CD8-positive, alpha-beta memory T cell (primary cell): ENCODE data around the gene TMPRSS2. TPM values are rescaled to one million over a fixed set of nuclear protein-coding genes. Genes with fewer than 3 reads are reported as not detected.
A peak's percentile ranks its signal among the peaks of the same experiment; 100 is the strongest.

Experiments used
- CTCF ChIA-PET: fragments of 350-600 bp; sonication (Branson Sonifier 250); formaldehyde crosslinking; loops from one replicate; lab custom pipeline; 2021; ENCODE audit warnings: antibody characterized with exemption; lab: Charles Lee
- POLR2A ChIA-PET: fragments of 350-600 bp; sonication (Branson Sonifier 250); formaldehyde crosslinking; loops from one replicate; lab custom pipeline; 2021; ENCODE audit warnings: antibody characterized with exemption; lab: Charles Lee
- DNase-seq, 5 donors: peaks; one replicate each; pipeline versions ENCODE4 v3.0.0 to v3.0.0-alpha.2; 2020 to 2022; ENCODE audit warnings: mixed read lengths in 1 of 5
- H3K27ac ChIP-seq: one replicate; pipeline ENCODE4 v1.7.0; 2013; ENCODE audit warnings: low read depth, mild to moderate bottlenecking, low read length, moderate library complexity
- H3K27me3 ChIP-seq: 2 replicates; pipeline ENCODE4 v1.7.0; 2013; ENCODE audit warnings: low read length, mild to moderate bottlenecking; ENCODE audit not compliant: insufficient read depth, poor library complexity, severe bottlenecking
- H3K36me3 ChIP-seq: 2 replicates; pipeline ENCODE4 v1.7.0; 2013; ENCODE audit warnings: mild to moderate bottlenecking, low read length, moderate library complexity; ENCODE audit not compliant: insufficient read depth
- H3K4me1 ChIP-seq: 2 replicates; pipeline ENCODE4 v1.7.0; 2013; ENCODE audit warnings: mild to moderate bottlenecking, low read length, moderate library complexity; ENCODE audit not compliant: insufficient read depth
- H3K4me3 ChIP-seq: 2 replicates; pipeline ENCODE4 v1.7.0; 2013; ENCODE audit warnings: mild to moderate bottlenecking, low read length
- H3K9me3 ChIP-seq: 2 replicates; pipeline ENCODE4 v1.7.0; 2013; ENCODE audit warnings: mild to moderate bottlenecking, low read length
- H3K27ac Mint-ChIP-seq, 8 donors: one replicate each; pipeline ENCODE4 v1.8.0; 2020 to 2021; ENCODE audit warnings: mixed read lengths in 8 of 8, mild to moderate bottlenecking in 6 of 8, inconsistent platforms in 3 of 8, moderate library complexity in 3 of 8
- H3K27me3 Mint-ChIP-seq, 2 donors: one replicate each; pipeline ENCODE4 v1.8.0; 2020 to 2021; ENCODE audit warnings: mixed read lengths in 2 of 2, mild to moderate bottlenecking in 1 of 2, moderate library complexity in 1 of 2
- H3K36me3 Mint-ChIP-seq, 3 donors: one replicate each; pipeline ENCODE4 v1.8.0; 2020 to 2021; ENCODE audit warnings: mixed read lengths in 3 of 3, inconsistent platforms in 1 of 3, mild to moderate bottlenecking in 1 of 3
- H3K4me1 Mint-ChIP-seq, 3 donors: one replicate each; pipeline ENCODE4 v1.8.0; 2020 to 2021; ENCODE audit warnings: mixed read lengths in 3 of 3, inconsistent platforms in 1 of 3, mild to moderate bottlenecking in 1 of 3
- H3K4me3 Mint-ChIP-seq, 7 donors: one replicate each; pipeline ENCODE4 v1.8.0; 2020 to 2021; ENCODE audit warnings: mixed read lengths in 7 of 7, mild to moderate bottlenecking in 6 of 7, moderate library complexity in 4 of 7, inconsistent platforms in 2 of 7
- H3K9me3 Mint-ChIP-seq, 5 donors: one replicate each; pipeline ENCODE4 v1.8.0; 2020 to 2022; ENCODE audit warnings: mixed read lengths in 5 of 5, mild to moderate bottlenecking in 3 of 5, moderate library complexity in 2 of 5, inconsistent platforms in 1 of 5
- polyA plus RNA-seq: library from polyadenylated mRNA; unstranded; fragments of 300-500 nt; fragmentation: Illumina TruSeq; gene quantifications from one replicate; pipeline ENCODE4 v1.2.3, GENCODE V29; 2021
- total RNA-seq, 2 experiments: library from RNA; stranded (reverse); gene quantifications; one replicate each; pipeline ENCODE4 v1.2.3, GENCODE V29; 2021

TMPRSS2 gene
- total and polyA plus RNA-seq, 3 experiments from 2014 or later, result not detected

DNA sequence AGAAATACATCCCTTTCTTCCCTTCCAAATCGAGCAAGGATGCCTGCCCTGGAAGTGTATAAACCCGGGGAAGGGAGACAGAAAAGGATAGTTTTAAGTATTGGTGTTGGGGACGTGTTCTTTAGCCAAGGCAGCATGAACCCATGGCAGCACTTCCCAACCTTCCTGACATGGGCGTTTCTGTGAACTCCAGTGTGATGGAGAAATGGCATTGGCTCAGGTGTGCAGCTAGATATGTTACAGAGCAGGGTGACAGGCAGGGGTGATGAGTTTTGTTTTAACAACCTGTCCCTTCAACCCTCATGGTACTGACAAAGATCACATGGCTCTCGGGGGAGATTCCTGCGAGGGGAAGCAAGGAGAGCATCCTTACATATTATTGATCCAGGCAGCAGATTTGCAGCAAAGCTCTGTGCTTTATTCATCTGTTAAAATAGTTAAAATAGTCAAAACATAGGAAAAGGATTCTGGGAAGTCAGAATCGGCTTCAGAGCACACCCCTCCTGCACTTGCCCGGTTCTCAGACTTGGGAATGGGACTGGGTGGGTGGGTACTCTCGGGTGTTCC is 78.0 kb downstream of the TMPRSS2 start:
- H3K4me1 Mint-ChIP-seq, result peaks cover 34 to 47% (median 41%) of the 10 kb centered on the region in 3 donors
- H3K27ac Mint-ChIP-seq, result peak overlapping the region in 3 of 8 donors; percentile 13 to 71 (median 44)
- Histone ChIP-seq H3K4me3 (no peak overlapping the region), H3K27me3 (no peaks in the 10 kb centered on the region), H3K36me3 (peaks cover 26% of the 10 kb centered on the region), H3K4me1 (peaks cover 12% of the 10 kb centered on the region), H3K9me3 (peaks cover 5% of the 10 kb centered on the region), H3K27ac (no peak overlapping the region)
- H3K9me3 Mint-ChIP-seq, result peaks cover 0 to 8% (median 2%) of the 10 kb centered on the region in 5 donors
- ChIA-PET CTCF (no interaction called here), POLR2A (interaction anchor here (0.6 kb wide), 1 partner anchor 11 kb away, joined by 3 read pairs; no protein-coding TSS in a partner anchor)
- no peaks in the 10 kb centered on the region for H3K27me3 Mint-ChIP-seq
- H3K36me3 Mint-ChIP-seq, result peaks cover 28 to 71% (median 32%) of the 10 kb centered on the region in 3 donors
- DNase-seq, result no peak
- peak overlapping the region in 2 of 7 donors; percentile 3 to 64 for H3K4me3 Mint-ChIP-seq

DNA sequence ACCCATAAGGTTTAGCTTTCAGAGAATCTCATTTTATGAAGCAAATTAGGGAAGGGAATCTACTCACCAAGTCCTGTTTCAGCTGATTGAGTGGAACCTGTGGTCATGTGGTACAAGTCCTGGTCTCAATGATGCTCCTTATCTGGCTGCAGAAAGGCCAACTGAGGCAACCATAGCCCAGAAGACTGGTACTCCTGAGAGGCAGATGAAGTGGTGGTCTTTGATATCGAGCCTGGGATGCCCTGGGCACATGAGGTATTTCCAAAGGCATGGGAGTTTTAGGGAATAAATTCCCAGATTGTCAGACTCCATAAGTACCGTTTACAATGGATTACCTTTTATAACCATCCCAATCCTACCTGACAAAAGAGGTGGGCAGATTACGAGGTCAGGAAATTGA is 78.7 kb downstream of the TMPRSS2 start:
- CTCF ChIA-PET, result no interaction called here
- no peak overlapping the region for H3K4me3 ChIP-seq
- Mint-ChIP-seq H3K36me3 (peaks cover 22 to 64% (median 25%) of the 10 kb centered on the region in 3 donors), H3K4me1 (peaks cover 34 to 51% (median 40%) of the 10 kb centered on the region in 3 donors), H3K27ac (peak overlapping the region in 2 of 8 donors; percentile 10 to 49), H3K27me3 (no peaks in the 10 kb centered on the region), H3K9me3 (peaks cover 0 to under 1% (median 0%) of the 10 kb centered on the region in 5 donors), H3K4me3 (peak overlapping the region in 1 of 7 donors; percentile 36)
- no peaks in the 10 kb centered on the region for H3K27me3 ChIP-seq
- H3K4me1 ChIP-seq, result peaks cover 12% of the 10 kb centered on the region
- H3K36me3 ChIP-seq, result peaks cover 26% of the 10 kb centered on the region
- POLR2A ChIA-PET, result no interaction called here
- H3K27ac ChIP-seq, result no peak overlapping the region
- DNase-seq, result no peak
- H3K9me3 ChIP-seq, result peaks cover 5% of the 10 kb centered on the region

DNA sequence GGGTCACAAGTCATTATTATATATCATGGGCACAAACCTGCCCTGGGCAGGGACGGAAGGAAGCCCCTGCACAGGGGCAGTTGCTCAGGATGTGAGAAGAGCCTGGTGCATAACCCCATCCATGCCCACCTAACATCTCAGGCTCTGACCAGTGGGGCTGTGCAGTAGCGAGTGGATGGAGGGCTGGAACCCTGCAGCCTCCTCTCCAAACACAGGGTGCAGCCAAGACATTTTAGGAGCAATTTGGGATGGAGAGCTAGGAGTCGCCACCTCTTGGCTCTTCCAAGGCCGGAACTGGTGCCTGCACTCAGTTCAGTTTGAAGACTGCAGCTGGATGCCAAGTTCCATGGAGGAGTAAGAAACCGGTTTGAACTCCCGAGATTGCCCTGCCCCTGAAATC is 79.1 kb downstream of the TMPRSS2 start:
- Mint-ChIP-seq H3K4me3 (peak overlapping the region in 3 of 7 donors; percentile 37 to 98 (median 98)), H3K9me3 (no peaks in the 10 kb centered on the region), H3K4me1 (peaks cover 34 to 51% (median 40%) of the 10 kb centered on the region in 3 donors), H3K27ac (peak overlapping the region in 4 of 8 donors; percentile 72 to 94 (median 84)), H3K27me3 (no peaks in the 10 kb centered on the region), H3K36me3 (peaks cover 20 to 60% (median 22%) of the 10 kb centered on the region in 3 donors)
- peaks cover 12% of the 10 kb centered on the region for H3K4me1 ChIP-seq
- H3K4me3 ChIP-seq, result no peak overlapping the region
- ChIA-PET CTCF (no interaction called here), POLR2A (no interaction called here)
- H3K36me3 ChIP-seq, result peaks cover 26% of the 10 kb centered on the region
- no peaks in the 10 kb centered on the region for H3K27me3 ChIP-seq
- DNase-seq, result no peak
- H3K9me3 ChIP-seq, result peaks cover 5% of the 10 kb centered on the region
- no peak overlapping the region for H3K27ac ChIP-seq

DNA sequence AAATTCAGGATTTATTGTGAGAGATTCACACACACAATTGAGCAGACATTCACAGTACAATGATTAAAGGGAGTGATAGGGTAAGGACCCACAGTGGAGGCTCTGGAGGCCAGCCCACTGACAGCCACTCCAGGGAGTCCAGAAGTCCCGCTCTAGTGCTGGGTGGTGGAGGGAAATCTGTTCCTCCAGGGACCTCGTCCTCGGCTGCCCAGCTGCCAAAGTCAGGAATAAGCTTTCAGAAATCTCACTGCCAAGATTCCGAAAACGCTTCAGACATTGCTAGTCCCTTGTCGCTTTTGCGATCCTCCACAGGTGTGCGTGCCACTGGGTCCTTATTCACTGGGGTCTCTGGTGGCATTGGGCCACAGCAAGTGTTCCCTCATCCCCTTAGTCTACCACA is 79.6 kb downstream of the TMPRSS2 start:
- Mint-ChIP-seq H3K4me1 (peaks cover 38 to 54% (median 42%) of the 10 kb centered on the region in 3 donors), H3K9me3 (no peaks in the 10 kb centered on the region), H3K36me3 (peaks cover 16 to 54% (median 17%) of the 10 kb centered on the region in 3 donors), H3K27ac (peak overlapping the region in 7 of 8 donors; percentile 28 to 94 (median 84)), H3K4me3 (peak overlapping the region; percentile 36 to 98 (median 97)), H3K27me3 (no peaks in the 10 kb centered on the region)
- no peaks in the 10 kb centered on the region for H3K27me3 ChIP-seq
- POLR2A ChIA-PET, result no interaction called here
- CTCF ChIA-PET, result no interaction called here
- H3K4me1 ChIP-seq, result peaks cover 12% of the 10 kb centered on the region
- no peak overlapping the region for H3K27ac ChIP-seq
- H3K36me3 ChIP-seq, result peaks cover 21% of the 10 kb centered on the region
- DNase-seq, result no peak
- no peak overlapping the region for H3K4me3 ChIP-seq
- peaks cover 5% of the 10 kb centered on the region for H3K9me3 ChIP-seq

DNA sequence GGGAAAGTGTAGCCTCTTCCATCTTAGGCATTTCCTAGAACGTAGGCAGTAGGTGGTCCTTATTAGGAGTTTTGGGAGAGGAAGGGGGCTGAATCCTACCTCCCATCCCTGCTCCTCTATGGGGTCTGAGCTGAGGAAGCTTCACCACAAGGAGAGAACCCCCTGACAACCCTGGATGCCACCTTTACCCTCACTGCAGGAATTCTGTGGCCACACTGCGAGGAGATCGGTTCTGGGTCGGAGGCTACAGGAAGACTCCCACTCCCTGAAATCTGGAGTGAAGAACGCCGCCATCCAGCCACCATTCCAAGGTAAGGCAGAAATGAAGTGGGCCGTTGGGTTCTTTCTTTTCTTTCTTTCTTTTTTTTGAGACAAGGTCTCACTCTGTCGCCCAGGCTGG is 80.4 kb downstream of the TMPRSS2 start:
- Histone ChIP-seq H3K4me3 (no peak overlapping the region), H3K27me3 (no peaks in the 10 kb centered on the region), H3K4me1 (peaks cover 12% of the 10 kb centered on the region), H3K27ac (no peak overlapping the region), H3K9me3 (no peaks in the 10 kb centered on the region), H3K36me3 (peaks cover 14% of the 10 kb centered on the region)
- no peaks in the 10 kb centered on the region for H3K9me3 Mint-ChIP-seq
- peak overlapping the region; percentile 29 to 97 (median 86) for H3K27ac Mint-ChIP-seq
- POLR2A ChIA-PET, result no interaction called here
- peak overlapping the region; percentile 93 to 98 (median 97) for H3K4me3 Mint-ChIP-seq
- DNase-seq, result no peak
- peaks cover 8 to 47% (median 9%) of the 10 kb centered on the region in 3 donors for H3K36me3 Mint-ChIP-seq
- CTCF ChIA-PET, result interaction anchor here (0.9 kb wide), 1 partner anchor 144 kb away, joined by 3 read pairs; no protein-coding TSS in a partner anchor
- no peaks in the 10 kb centered on the region for H3K27me3 Mint-ChIP-seq
- peaks cover 35 to 56% (median 43%) of the 10 kb centered on the region in 3 donors for H3K4me1 Mint-ChIP-seq

DNA sequence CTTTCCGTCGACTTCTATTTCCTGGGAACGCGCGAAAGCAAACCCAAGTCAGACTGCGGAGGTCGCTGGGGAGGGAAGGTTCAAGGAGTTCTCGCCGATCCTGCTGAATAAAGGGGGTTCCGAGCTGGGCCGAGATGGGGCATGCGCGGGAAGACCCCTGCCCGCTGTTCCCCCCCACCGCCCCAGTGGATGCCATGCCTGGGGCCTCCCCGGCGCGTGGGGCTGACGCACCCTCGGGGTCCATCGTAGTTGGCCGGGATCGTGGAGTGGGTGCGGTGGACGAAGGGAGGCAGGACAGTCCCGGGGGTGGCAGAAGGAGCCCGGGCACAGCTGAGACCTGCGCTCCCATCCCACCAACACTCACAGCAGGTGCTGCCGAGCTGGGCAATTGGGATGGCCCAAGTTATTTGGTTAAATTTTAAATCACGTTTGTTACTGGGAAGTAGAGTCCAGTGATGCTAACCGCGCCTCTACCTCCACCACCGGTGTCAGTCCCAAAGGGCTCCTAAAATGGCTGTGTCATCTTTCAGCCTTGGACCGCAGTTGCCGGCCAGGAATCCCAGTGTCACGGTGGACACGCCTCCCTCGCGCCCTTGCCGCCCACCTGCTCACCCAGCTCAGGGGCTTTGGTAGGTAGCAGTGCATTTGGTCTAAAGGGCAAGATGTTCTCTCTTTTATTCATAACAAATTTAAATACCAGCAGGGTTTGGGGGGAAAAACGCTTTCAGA is 81.1 kb downstream of the TMPRSS2 start:
- H3K27ac ChIP-seq, result peak overlapping the region; percentile 70
- peak overlapping the region; percentile 82 for H3K4me3 ChIP-seq
- ChIA-PET CTCF (interaction anchor here (0.9 kb wide), 1 partner anchor 144 kb away, joined by 3 read pairs; no protein-coding TSS in a partner anchor), POLR2A (interaction anchor here (2.4 to 2.8 kb wide), 2 partner anchors 58 to 64 kb away, joined by 19 to 21 read pairs; partner anchors contain the start of gene MX2)
- H3K27ac Mint-ChIP-seq, result peak overlapping the region; percentile 36 to 97 (median 93)
- H3K9me3 ChIP-seq, result no peaks in the 10 kb centered on the region
- H3K27me3 Mint-ChIP-seq, result no peaks in the 10 kb centered on the region
- peaks cover 35 to 56% (median 43%) of the 10 kb centered on the region in 3 donors for H3K4me1 Mint-ChIP-seq
- no peaks in the 10 kb centered on the region for H3K27me3 ChIP-seq
- peaks cover 12% of the 10 kb centered on the region for H3K4me1 ChIP-seq
- H3K4me3 Mint-ChIP-seq, result peak overlapping the region; percentile 93 to 98 (median 97)
- H3K36me3 Mint-ChIP-seq, result peaks cover 2 to 40% (median 4%) of the 10 kb centered on the region in 3 donors
- no peaks in the 10 kb centered on the region for H3K9me3 Mint-ChIP-seq
- no peak for DNase-seq
- H3K36me3 ChIP-seq, result peaks cover 6% of the 10 kb centered on the region

DNA sequence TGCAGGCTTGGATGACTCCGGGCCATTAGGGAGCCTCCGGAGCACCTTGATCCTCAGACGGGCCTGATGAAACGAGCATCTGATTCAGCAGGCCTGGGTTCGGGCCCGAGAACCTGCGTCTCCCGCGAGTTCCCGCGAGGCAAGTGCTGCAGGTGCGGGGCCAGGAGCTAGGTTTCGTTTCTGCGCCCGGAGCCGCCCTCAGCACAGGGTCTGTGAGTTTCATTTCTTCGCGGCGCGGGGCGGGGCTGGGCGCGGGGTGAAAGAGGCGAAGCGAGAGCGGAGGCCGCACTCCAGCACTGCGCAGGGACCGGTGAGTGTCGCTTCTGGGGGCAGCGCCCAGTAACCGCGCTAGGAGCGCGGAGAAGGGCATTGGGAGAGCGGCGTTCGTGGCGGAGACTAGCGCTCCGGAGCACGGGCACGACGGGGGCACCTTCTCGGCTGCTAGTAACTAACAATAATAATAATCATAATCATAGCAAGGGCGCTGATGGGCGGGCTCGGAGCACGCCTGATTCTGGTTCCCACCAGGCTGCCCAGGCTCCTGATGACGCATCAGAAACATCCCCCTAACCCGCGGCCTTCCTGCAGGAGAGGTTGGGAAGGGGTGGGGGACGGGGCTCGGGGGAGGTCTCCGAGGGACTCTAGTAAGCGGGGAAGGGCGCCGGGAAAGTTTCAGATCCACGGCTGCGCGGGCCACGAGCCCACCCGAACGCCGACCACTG is 81.8 kb downstream of the TMPRSS2 start, which contains the start of gene MX1:
Gene MX1, plus strand, starts transcription at position 286 of the 722 bp plus-strand sequence. CDS start 5,832 bp downstream, outside the sequence.
- Mint-ChIP-seq H3K27me3 (no peaks in the 10 kb centered on the region), H3K4me1 (peaks cover 33 to 58% (median 44%) of the 10 kb centered on the region in 3 donors), H3K9me3 (no peaks in the 10 kb centered on the region), H3K36me3 (peaks cover 0 to 34% (median 4%) of the 10 kb centered on the region in 3 donors), H3K27ac (peak within 1 kb of the TSS; percentile 92 to 98 (median 96)), H3K4me3 (peak within 1 kb of the TSS; percentile 93 to 98 (median 97))
- peaks cover 5% of the 10 kb centered on the region for H3K36me3 ChIP-seq
- no peaks in the 10 kb centered on the region for H3K27me3 ChIP-seq
- H3K9me3 ChIP-seq, result no peaks in the 10 kb centered on the region
- peak; percentile 69 to 90 (median 82) for DNase-seq
- peak within 1 kb of the TSS; percentile 70 for H3K27ac ChIP-seq
- H3K4me1 ChIP-seq, result peaks cover 12% of the 10 kb centered on the region
- ChIA-PET POLR2A (interaction anchor here (0.8 to 2.8 kb wide), 5 partner anchors 9 to 143 kb away, joined by 3 to 21 read pairs (median 4); partner anchors contain the start of gene MX2), CTCF (interaction anchor here (1.7 kb wide), 1 partner anchor 57 kb away, joined by 4 read pairs; no protein-coding TSS in a partner anchor)
- peak within 1 kb of the TSS; percentile 82 for H3K4me3 ChIP-seq
